AG10803 (cell line): Measurements from ENCODE around the gene ASB1.

Source experiments
- DNase-seq: peaks from one replicate; pipeline ENCODE4 v3.0.0; 2010; ENCODE audit warnings: low read depth
- H3K4me3 ChIP-seq: 2 replicates; pipeline ENCODE4 v1.5.1; 2011; ENCODE audit warnings: mild to moderate bottlenecking, low read length, control low read depth
- TF ChIP-seq, protein P1 (sequence below): conservative IDR thresholded peaks from 2 replicates; pipeline ENCODE4 v1.5.1; 2011; ENCODE audit warnings: mild to moderate bottlenecking, low read length, control low read depth, inconsistent platforms

The ASB1 gene

GRCh38 chr2:238389988-238390589 is 36.6 kb upstream of the ASB1 start:
- TF ChIP-seq, protein P1, sequence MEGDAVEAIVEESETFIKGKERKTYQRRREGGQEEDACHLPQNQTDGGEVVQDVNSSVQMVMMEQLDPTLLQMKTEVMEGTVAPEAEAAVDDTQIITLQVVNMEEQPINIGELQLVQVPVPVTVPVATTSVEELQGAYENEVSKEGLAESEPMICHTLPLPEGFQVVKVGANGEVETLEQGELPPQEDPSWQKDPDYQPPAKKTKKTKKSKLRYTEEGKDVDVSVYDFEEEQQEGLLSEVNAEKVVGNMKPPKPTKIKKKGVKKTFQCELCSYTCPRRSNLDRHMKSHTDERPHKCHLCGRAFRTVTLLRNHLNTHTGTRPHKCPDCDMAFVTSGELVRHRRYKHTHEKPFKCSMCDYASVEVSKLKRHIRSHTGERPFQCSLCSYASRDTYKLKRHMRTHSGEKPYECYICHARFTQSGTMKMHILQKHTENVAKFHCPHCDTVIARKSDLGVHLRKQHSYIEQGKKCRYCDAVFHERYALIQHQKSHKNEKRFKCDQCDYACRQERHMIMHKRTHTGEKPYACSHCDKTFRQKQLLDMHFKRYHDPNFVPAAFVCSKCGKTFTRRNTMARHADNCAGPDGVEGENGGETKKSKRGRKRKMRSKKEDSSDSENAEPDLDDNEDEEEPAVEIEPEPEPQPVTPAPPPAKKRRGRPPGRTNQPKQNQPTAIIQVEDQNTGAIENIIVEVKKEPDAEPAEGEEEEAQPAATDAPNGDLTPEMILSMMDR = no peak
- no peak for DNase-seq
- no peak overlapping the region for H3K4me3 ChIP-seq

DNA sequence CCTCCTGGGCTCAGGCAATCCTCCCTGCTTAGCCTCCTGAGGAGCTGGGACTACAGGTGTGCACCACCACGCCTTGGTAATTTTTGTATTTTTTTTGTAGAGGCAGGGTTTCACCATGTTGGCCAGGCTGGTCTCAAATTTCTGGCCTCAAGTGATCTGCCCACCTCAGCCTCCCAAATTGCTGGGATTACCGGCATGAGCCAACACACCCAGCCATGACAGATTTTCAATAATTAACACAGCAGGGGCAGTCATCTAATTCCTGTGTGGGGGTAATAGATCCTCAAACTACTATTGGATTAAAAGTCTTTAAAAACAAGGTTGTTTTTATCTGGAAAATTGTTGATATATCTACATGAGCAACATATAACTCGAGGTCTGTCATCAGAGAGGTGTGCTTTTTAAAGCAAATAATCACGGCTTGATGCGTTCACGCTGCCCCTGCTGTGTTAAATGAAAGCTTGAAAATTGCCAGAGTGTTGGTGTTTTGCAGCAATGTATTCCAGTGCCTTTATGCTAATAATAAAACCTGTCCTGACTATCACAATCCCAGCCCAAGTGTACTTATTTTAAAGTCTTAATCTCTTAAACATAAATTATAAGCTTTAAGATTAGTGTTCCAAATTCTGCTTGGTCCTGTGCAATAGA is 35.6 kb upstream of the ASB1 start:
- no peak for DNase-seq
- TF ChIP-seq, protein P1 = no peak
- no peak overlapping the region for H3K4me3 ChIP-seq

DNA sequence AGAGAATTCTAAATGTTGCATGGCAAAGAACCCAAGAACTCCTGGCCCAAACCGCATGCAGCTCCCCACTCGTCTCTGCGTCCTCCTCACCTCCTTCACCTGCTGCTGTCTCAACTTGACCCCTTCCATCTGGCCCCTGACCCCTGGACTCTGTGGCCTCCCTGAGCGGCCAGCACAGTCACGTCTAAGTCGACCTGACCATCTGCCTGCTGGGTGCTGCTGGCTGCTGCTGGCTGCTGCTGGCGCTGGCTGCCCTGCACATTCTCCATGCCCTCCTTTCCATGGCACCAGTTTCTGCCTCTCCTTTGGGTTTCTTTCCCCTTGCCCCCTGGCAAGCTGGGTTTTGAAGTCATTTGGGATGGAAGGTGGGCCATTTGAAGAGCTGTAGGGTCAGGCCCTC is 30.1 kb upstream of the ASB1 start:
- no peak for DNase-seq
- TF ChIP-seq, protein P1 = no peak
- no peak overlapping the region for H3K4me3 ChIP-seq

- no peak for DNase-seq
- TF ChIP-seq, protein P1 = no peak
- no peak overlapping the region for H3K4me3 ChIP-seq
Observed at GRCh38 chr2:238397356-238397755, 29.4 kb upstream of the ASB1 start.

DNA sequence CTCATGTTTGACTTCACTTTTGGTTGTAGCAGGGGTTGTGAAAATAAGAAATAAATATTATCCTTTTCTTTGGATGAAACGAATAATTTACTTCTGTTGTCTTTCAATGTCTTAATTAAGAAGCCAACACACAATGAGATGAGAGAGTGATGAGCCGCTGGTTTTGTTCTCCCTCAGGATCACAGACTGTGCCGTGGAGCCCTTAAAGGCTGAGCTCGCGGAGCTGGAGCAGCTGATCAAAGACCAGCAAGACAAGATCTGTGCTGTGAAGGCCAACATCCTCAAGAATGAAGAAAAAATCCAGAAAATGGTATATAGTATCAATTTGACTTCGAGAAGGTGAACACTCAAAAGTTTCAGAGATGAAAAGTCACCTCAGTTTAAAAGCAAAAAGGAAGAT is 28.1 kb upstream of the ASB1 start:
- TF ChIP-seq, protein P1 = no peak

GRCh38 chr2:238399094-238399493 is 27.6 kb upstream of the ASB1 start:
- no peak overlapping the region for H3K4me3 ChIP-seq
- DNase-seq = no peak
- TF ChIP-seq, protein P1 = no peak

More for the DNA sequence above, 28.1 kb upstream of the ASB1 start:
- no peak overlapping the region for H3K4me3 ChIP-seq
- DNase-seq = no peak

DNA sequence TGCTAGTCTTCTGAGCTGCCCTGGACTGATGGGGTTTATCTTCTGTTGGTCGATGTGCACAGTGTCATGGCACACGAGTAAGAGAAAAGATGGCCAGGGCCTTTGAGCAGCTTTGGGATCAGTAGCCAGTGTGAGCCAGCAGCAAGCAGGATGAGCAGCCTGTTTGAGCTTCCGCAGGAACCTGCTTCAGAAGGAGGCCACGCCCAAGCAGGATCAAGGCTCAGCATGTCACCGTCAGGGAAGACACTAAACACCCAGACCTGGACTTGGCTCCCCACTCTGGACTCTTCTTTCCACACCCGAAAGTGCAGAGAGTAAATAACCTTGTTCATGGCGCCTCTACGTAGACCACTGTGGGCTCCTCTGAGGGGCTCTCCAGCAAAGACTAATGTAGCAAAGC is 25.2 kb upstream of the ASB1 start:
- H3K4me3 ChIP-seq = no peak overlapping the region
- TF ChIP-seq, protein P1 = no peak
- DNase-seq = no peak
